ENCODE results near the gene ABHD17C. TPM values are rescaled to one million over a fixed set of nuclear protein-coding genes. Genes with fewer than 3 reads are reported as not detected.

Gene ABHD17C
- total and polyA plus RNA-seq, 2 experiments from 2014 or later, result 11.3 to 23.8 TPM

DNA sequence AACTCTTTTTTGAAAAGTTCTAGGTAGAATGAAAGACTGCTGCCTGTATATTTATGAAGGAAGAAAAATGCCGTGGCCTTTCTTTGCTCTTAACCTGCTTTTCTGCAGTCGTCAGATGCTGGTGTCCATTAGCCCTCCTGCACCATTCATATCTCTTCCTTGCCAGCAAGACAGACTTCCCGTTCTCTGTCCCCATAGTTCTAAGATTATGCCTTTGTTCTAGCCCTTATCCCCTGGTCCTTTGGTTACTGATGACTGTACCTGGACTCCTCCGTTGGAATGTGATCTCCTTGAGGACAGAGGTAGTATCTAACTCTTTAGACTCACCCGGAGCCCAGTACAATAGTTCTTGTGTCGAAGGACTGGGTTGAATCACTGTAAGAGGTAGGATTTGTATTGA, 16.8 kb downstream of the ABHD17C start:
- H3K36me3 ChIP-seq (ENCODE audit: insufficient read depth), result no peaks in the 10 kb centered on the region
- ATAC-seq (no peak), DNase-seq (ENCODE audit: low spot score) (no peak)
- no peak overlapping the region for H2AFZ ChIP-seq
- TF ChIP-seq, protein P1, sequence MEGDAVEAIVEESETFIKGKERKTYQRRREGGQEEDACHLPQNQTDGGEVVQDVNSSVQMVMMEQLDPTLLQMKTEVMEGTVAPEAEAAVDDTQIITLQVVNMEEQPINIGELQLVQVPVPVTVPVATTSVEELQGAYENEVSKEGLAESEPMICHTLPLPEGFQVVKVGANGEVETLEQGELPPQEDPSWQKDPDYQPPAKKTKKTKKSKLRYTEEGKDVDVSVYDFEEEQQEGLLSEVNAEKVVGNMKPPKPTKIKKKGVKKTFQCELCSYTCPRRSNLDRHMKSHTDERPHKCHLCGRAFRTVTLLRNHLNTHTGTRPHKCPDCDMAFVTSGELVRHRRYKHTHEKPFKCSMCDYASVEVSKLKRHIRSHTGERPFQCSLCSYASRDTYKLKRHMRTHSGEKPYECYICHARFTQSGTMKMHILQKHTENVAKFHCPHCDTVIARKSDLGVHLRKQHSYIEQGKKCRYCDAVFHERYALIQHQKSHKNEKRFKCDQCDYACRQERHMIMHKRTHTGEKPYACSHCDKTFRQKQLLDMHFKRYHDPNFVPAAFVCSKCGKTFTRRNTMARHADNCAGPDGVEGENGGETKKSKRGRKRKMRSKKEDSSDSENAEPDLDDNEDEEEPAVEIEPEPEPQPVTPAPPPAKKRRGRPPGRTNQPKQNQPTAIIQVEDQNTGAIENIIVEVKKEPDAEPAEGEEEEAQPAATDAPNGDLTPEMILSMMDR (conservative IDR thresholded peaks at IDR 0.05; ENCODE audit: low read depth in 2 of 2), result no peak
- TF ChIP-seq, protein P2, sequence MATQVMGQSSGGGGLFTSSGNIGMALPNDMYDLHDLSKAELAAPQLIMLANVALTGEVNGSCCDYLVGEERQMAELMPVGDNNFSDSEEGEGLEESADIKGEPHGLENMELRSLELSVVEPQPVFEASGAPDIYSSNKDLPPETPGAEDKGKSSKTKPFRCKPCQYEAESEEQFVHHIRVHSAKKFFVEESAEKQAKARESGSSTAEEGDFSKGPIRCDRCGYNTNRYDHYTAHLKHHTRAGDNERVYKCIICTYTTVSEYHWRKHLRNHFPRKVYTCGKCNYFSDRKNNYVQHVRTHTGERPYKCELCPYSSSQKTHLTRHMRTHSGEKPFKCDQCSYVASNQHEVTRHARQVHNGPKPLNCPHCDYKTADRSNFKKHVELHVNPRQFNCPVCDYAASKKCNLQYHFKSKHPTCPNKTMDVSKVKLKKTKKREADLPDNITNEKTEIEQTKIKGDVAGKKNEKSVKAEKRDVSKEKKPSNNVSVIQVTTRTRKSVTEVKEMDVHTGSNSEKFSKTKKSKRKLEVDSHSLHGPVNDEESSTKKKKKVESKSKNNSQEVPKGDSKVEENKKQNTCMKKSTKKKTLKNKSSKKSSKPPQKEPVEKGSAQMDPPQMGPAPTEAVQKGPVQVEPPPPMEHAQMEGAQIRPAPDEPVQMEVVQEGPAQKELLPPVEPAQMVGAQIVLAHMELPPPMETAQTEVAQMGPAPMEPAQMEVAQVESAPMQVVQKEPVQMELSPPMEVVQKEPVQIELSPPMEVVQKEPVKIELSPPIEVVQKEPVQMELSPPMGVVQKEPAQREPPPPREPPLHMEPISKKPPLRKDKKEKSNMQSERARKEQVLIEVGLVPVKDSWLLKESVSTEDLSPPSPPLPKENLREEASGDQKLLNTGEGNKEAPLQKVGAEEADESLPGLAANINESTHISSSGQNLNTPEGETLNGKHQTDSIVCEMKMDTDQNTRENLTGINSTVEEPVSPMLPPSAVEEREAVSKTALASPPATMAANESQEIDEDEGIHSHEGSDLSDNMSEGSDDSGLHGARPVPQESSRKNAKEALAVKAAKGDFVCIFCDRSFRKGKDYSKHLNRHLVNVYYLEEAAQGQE (IDR thresholded peaks at IDR 0.05; ENCODE audit: unreplicated experiment), result no peak
- TF ChIP-seq JUNB (IDR thresholded peaks at IDR 0.05; ENCODE audit: unreplicated experiment) (no peak), CREB1 (CRISPR knock-in tag; IDR thresholded peaks at IDR 0.05; ENCODE audit: low read depth) (no peak), ZNF331 (CRISPR knock-in tag; IDR thresholded peaks at IDR 0.05; ENCODE audit: low read depth) (no peak), NANOG (IDR thresholded peaks at IDR 0.05; ENCODE audit: borderline replicate concordance) (no peak), EZH2phosphoT487 (IDR thresholded peaks at IDR 0.05; ENCODE audit: unreplicated experiment) (no peak), EZH2 (IDR thresholded peaks at IDR 0.05; ENCODE audit: low read depth, unreplicated experiment) (no peak), STAT1 (IDR thresholded peaks at IDR 0.05; ENCODE audit: unreplicated experiment) (no peak)
- TF ChIP-seq, protein P3, sequence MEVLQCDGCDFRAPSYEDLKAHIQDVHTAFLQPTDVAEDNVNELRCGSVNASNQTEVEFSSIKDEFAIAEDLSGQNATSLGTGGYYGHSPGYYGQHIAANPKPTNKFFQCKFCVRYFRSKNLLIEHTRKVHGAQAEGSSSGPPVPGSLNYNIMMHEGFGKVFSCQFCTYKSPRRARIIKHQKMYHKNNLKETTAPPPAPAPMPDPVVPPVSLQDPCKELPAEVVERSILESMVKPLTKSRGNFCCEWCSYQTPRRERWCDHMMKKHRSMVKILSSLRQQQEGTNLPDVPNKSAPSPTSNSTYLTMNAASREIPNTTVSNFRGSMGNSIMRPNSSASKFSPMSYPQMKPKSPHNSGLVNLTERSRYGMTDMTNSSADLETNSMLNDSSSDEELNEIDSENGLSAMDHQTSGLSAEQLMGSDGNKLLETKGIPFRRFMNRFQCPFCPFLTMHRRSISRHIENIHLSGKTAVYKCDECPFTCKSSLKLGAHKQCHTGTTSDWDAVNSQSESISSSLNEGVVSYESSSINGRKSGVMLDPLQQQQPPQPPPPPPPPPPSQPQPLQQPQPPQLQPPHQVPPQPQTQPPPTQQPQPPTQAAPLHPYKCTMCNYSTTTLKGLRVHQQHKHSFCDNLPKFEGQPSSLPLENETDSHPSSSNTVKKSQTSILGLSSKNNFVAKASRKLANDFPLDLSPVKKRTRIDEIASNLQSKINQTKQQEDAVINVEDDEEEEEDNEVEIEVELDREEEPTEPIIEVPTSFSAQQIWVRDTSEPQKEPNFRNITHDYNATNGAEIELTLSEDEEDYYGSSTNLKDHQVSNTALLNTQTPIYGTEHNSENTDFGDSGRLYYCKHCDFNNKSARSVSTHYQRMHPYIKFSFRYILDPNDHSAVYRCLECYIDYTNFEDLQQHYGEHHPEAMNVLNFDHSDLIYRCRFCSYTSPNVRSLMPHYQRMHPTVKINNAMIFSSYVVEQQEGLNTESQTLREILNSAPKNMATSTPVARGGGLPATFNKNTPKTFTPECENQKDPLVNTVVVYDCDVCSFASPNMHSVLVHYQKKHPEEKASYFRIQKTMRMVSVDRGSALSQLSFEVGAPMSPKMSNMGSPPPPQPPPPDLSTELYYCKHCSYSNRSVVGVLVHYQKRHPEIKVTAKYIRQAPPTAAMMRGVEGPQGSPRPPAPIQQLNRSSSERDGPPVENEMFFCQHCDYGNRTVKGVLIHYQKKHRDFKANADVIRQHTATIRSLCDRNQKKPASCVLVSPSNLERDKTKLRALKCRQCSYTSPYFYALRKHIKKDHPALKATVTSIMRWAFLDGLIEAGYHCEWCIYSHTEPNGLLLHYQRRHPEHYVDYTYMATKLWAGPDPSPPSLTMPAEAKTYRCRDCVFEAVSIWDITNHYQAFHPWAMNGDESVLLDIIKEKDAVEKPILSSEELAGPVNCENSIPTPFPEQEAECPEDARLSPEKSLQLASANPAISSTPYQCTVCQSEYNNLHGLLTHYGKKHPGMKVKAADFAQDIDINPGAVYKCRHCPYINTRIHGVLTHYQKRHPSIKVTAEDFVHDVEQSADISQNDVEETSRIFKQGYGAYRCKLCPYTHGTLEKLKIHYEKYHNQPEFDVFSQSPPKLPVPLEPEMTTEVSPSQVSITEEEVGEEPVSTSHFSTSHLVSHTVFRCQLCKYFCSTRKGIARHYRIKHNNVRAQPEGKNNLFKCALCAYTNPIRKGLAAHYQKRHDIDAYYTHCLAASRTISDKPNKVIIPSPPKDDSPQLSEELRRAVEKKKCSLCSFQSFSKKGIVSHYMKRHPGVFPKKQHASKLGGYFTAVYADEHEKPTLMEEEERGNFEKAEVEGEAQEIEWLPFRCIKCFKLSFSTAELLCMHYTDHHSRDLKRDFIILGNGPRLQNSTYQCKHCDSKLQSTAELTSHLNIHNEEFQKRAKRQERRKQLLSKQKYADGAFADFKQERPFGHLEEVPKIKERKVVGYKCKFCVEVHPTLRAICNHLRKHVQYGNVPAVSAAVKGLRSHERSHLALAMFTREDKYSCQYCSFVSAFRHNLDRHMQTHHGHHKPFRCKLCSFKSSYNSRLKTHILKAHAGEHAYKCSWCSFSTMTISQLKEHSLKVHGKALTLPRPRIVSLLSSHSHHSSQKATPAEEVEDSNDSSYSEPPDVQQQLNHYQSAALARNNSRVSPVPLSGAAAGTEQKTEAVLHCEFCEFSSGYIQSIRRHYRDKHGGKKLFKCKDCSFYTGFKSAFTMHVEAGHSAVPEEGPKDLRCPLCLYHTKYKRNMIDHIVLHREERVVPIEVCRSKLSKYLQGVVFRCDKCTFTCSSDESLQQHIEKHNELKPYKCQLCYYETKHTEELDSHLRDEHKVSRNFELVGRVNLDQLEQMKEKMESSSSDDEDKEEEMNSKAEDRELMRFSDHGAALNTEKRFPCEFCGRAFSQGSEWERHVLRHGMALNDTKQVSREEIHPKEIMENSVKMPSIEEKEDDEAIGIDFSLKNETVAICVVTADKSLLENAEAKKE (CRISPR knock-in tag; IDR thresholded peaks at IDR 0.05), result no peak
- TF ChIP-seq, protein P4, sequence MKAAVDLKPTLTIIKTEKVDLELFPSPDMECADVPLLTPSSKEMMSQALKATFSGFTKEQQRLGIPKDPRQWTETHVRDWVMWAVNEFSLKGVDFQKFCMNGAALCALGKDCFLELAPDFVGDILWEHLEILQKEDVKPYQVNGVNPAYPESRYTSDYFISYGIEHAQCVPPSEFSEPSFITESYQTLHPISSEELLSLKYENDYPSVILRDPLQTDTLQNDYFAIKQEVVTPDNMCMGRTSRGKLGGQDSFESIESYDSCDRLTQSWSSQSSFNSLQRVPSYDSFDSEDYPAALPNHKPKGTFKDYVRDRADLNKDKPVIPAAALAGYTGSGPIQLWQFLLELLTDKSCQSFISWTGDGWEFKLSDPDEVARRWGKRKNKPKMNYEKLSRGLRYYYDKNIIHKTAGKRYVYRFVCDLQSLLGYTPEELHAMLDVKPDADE (IDR thresholded peaks at IDR 0.05), result no peak
- H3K27ac ChIP-seq (ENCODE audit: low read depth), result no peak overlapping the region
- no peak overlapping the region for H3K4me2 ChIP-seq
- H3K4me3 ChIP-seq, result no peak overlapping the region
- Mint-ChIP-seq H3K27me3 (ENCODE audit: insufficient read depth, low read depth, poor library complexity) (peaks cover 6% of the 10 kb centered on the region), H3K36me3 (ENCODE audit: low read depth) (no peaks in the 10 kb centered on the region), H3K9me3 (no peaks in the 10 kb centered on the region), H3K4me1 (peaks cover 36% of the 10 kb centered on the region), H3K4me3 (no peak overlapping the region), H3K27ac (no peak overlapping the region)
- H3K27me3 ChIP-seq (ENCODE audit: insufficient read depth), result no peaks in the 10 kb centered on the region
- H4K20me1 ChIP-seq (replicated peaks; ENCODE audit: insufficient read depth), result 0 out of 2 replicates have a peak, but pooled peaks cover 3% of the 10 kb centered on the region
- H3F3A ChIP-seq (replicated peaks; ENCODE audit: low read depth), result no peaks in the 10 kb centered on the region
- peaks cover 37% of the 10 kb centered on the region for H3K79me2 ChIP-seq (replicated peaks; ENCODE audit: insufficient read depth)
- H3K4me1 ChIP-seq (ENCODE audit: insufficient read depth), result peaks cover 8% of the 10 kb centered on the region
- no peaks in the 10 kb centered on the region for H3K9me2 ChIP-seq (ENCODE audit: insufficient read depth)
